GM23248 (cell line): ENCODE results near the gene CDH4. TPM values are rescaled to one million over a fixed set of nuclear protein-coding genes. Genes with fewer than 3 reads are reported as not detected.

ENCODE experiments used
- DNase-seq: peaks from one replicate; pipeline ENCODE4 v3.0.0-alpha.2; 2015
- H2AFZ ChIP-seq: fragments of 200-600 bp; sonication (generic); 2 replicates; pipeline ENCODE4 v1.6.1; 2016; ENCODE audit warnings: antibody characterized with exemption
- H3F3A ChIP-seq: fragments of 200-600 bp; sonication (generic); 2 replicates; pipeline ENCODE4 v1.6.1; 2016; ENCODE audit warnings: mild to moderate bottlenecking, antibody characterized with exemption, mixed run types; ENCODE audit not compliant: insufficient read depth
- H3K27ac ChIP-seq: fragments of 200-600 bp; sonication (generic); 2 replicates; pipeline ENCODE4 v1.5.1; 2016; ENCODE audit warnings: mild to moderate bottlenecking
- H3K27me3 ChIP-seq: fragments of 200-600 bp; sonication (generic); replicated peaks from 2 replicates; pipeline ENCODE4 v1.6.1; 2016; ENCODE audit warnings: mild to moderate bottlenecking; ENCODE audit not compliant: insufficient read depth
- H3K36me3 ChIP-seq: fragments of 200-600 bp; sonication (generic); 2 replicates; pipeline ENCODE4 v1.6.1; 2016; ENCODE audit warnings: low read depth, mild to moderate bottlenecking
- H3K4me1 ChIP-seq: fragments of 200-600 bp; sonication (generic); 2 replicates; pipeline ENCODE4 v1.6.1; 2016; ENCODE audit warnings: mild to moderate bottlenecking; ENCODE audit not compliant: insufficient read depth
- H3K4me2 ChIP-seq: fragments of 200-600 bp; sonication (generic); one replicate; pipeline ENCODE4 v1.6.1; 2016; ENCODE audit warnings: mild to moderate bottlenecking; ENCODE audit not compliant: unreplicated experiment
- H3K4me3 ChIP-seq: fragments of 200-600 bp; sonication (generic); 2 replicates; pipeline ENCODE4 v1.5.1; 2016; ENCODE audit warnings: mild to moderate bottlenecking
- H3K79me2 ChIP-seq: fragments of 200-600 bp; sonication (generic); 2 replicates; pipeline ENCODE4 v1.6.1; 2016; ENCODE audit warnings: mild to moderate bottlenecking; ENCODE audit not compliant: insufficient read depth
- H3K9ac ChIP-seq: fragments of 200-600 bp; sonication (generic); 2 replicates; pipeline ENCODE4 v1.6.1; 2016; ENCODE audit warnings: mild to moderate bottlenecking
- H3K9me2 ChIP-seq: fragments of 200-600 bp; sonication (generic); 2 replicates; pipeline ENCODE4 v1.6.1; 2016; ENCODE audit warnings: mixed run types, mild to moderate bottlenecking, moderate library complexity; ENCODE audit not compliant: insufficient read depth
- H3K9me3 ChIP-seq: fragments of 200-600 bp; sonication (generic); one replicate; pipeline ENCODE4 v1.6.1; 2017; ENCODE audit warnings: low read depth
- H4K20me1 ChIP-seq: fragments of 200-600 bp; sonication (generic); 2 replicates; pipeline ENCODE4 v1.6.0; 2016; ENCODE audit not compliant: insufficient read depth
- EZH2 ChIP-seq: fragments of 200-600 bp; sonication (generic); IDR thresholded peaks from 2 replicates; pipeline ENCODE4 v1.6.1; 2018; ENCODE audit warnings: antibody characterized with exemption, mild to moderate bottlenecking; ENCODE audit not compliant: insufficient read depth, poor library complexity, severe bottlenecking
- EZH2phosphoT487 ChIP-seq: fragments of 200-600 bp; sonication (generic); IDR thresholded peaks from 2 replicates; pipeline ENCODE4 v1.6.1; 2018; ENCODE audit warnings: antibody characterized with exemption, moderate library complexity, mild to moderate bottlenecking, low read depth; ENCODE audit not compliant: insufficient read depth
- WGBS, 2 experiments: methylation state at CpG; one replicate each; pipeline ENCODE4 v1.1.6; 2015 to 2017; ENCODE audit warnings: low lambda C conversion rate in 2 of 2, low coverage in 1 of 2; ENCODE audit errors: missing lambda C conversion rate in 2 of 2; 5-methylcytosine and 5-hydroxymethylcytosine counted together
- in situ Hi-C: fragments of 300-500 bp; cut with MboI; formaldehyde crosslinking; loops from 2 replicates; pipeline ENCODE4 v1.15.0; 2020
- polyA plus RNA-seq: library from polyadenylated mRNA; unstranded; fragments of >200 nt; fragmentation: Nextera tagmentation; extraction: Ambion mirVana; gene quantifications from 2 replicates; pipeline ENCODE4 v1.2.1, GENCODE V29; 2016
- total RNA-seq: library from RNA; depleted of rRNA; stranded (reverse); fragments of >200 nt; shearing (Covaris generic); gene quantifications from 2 replicates; pipeline ENCODE4 v1.2.3, GENCODE V29; 2014

The CDH4 gene
- total and polyA plus RNA-seq, 2 experiments from 2014 or later, result 1.1 to 3.9 TPM

GRCh38 chr20:61668065-61668650, 416.1 kb downstream of the CDH4 start:
- H3K27ac ChIP-seq, result no peak overlapping the region
- H3K27me3 ChIP-seq, result no peaks in the 10 kb centered on the region
- DNase-seq, result no peak
- H3K4me1 ChIP-seq, result no peaks in the 10 kb centered on the region
- H4K20me1 ChIP-seq, result no peaks in the 10 kb centered on the region
- H3K4me3 ChIP-seq, result no peak overlapping the region
- no peaks in the 10 kb centered on the region for H3F3A ChIP-seq
- 49 to 52% methylated on average over 9 of the region's 9 CpGs for WGBS, 2 experiments
- no peak overlapping the region for H2AFZ ChIP-seq
- no peak overlapping the region for H3K9ac ChIP-seq
- H3K9me2 ChIP-seq, result no peaks in the 10 kb centered on the region
- TF ChIP-seq EZH2 (no peak), EZH2phosphoT487 (no peak)
- no peaks in the 10 kb centered on the region for H3K36me3 ChIP-seq
- H3K79me2 ChIP-seq, result no peaks in the 10 kb centered on the region
- H3K9me3 ChIP-seq, result no peaks in the 10 kb centered on the region
- in situ Hi-C loops, result no loop called here
- H3K4me2 ChIP-seq, result no peak overlapping the region

DNA sequence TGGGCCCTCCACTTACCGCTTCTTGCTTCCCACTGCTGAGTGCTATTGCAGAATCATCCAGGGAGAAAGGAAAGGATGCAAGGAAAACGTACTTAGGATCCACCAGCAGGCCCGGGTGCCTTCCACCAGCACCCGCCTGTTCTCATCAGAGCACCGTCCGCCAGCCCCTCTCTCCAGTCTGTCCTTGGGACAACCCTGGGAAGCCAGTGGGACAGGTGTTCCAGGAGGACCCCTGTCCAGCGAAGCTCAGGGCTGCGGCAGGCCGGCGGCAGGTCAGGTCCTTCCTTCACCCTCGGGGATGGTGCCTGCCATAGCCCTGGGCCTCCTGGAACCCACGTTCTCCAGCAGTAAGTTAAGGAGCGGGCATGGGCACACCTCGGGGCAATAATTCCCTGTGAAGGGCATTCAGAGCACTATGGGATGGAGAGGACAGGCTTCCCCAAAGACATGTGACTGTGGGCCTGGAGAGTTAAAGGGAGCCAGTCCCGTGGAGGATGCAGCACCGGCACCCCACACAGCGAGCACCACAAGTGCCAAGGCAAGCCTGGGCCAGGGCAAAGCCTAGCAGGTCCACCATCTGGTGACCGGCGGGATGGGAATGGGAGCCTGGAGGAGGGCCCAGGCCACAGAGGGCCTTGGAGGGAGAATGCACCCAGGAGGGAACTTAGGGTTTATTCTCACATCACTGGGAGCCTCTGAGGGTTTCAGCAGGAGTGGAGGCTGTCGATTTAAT, 416.9 kb downstream of the CDH4 start:
- Histone ChIP-seq H3K9me3 (no peaks in the 10 kb centered on the region), H3K79me2 (no peaks in the 10 kb centered on the region), H3K9ac (no peak overlapping the region), H3K36me3 (no peaks in the 10 kb centered on the region), H4K20me1 (no peaks in the 10 kb centered on the region), H3K4me3 (no peak overlapping the region), H3K27me3 (no peaks in the 10 kb centered on the region), H2AFZ (no peak overlapping the region), H3F3A (no peaks in the 10 kb centered on the region), H3K27ac (no peak overlapping the region), H3K9me2 (no peaks in the 10 kb centered on the region), H3K4me1 (no peaks in the 10 kb centered on the region), H3K4me2 (no peak overlapping the region)
- in situ Hi-C loops, result no loop called here
- TF ChIP-seq EZH2 (no peak), EZH2phosphoT487 (no peak)
- no peak for DNase-seq
- 46 to 50% methylated on average over 20 of the region's 20 CpGs for WGBS, 2 experiments

GRCh38 chr20:61670274-61670673, 418.2 kb downstream of the CDH4 start:
- in situ Hi-C loops, result no loop called here
- Histone ChIP-seq H3K27ac (no peak overlapping the region), H3K4me1 (no peaks in the 10 kb centered on the region), H3K4me3 (no peak overlapping the region), H3K9me3 (no peaks in the 10 kb centered on the region), H3K4me2 (no peak overlapping the region), H3K36me3 (no peaks in the 10 kb centered on the region), H3F3A (no peaks in the 10 kb centered on the region), H3K79me2 (no peaks in the 10 kb centered on the region), H3K27me3 (no peaks in the 10 kb centered on the region), H4K20me1 (no peaks in the 10 kb centered on the region), H3K9ac (no peak overlapping the region), H3K9me2 (no peaks in the 10 kb centered on the region), H2AFZ (no peak overlapping the region)
- 10 to 13% methylated on average over 3 of the region's 3 CpGs for WGBS, 2 experiments
- TF ChIP-seq EZH2 (no peak), EZH2phosphoT487 (no peak)
- DNase-seq, result no peak

DNA sequence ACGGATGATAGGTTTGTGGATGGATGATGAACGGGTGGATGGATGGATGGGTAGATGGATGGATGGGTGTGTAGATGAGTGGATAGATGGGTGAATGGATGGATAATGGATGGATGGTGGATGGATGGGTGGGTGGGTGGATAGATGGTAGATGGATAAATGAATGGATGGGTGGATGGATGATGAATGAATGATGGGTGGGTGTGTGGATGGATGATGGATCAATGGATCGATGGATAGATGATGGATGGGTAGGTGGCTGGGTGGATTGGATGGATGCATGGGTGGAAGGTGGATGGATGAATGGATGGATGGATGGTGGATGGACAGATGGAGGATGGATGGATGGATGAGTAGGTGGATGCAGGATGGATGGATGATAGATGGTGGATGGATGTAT, 419.5 kb downstream of the CDH4 start:
- H3K9me3 ChIP-seq, result no peaks in the 10 kb centered on the region
- in situ Hi-C loops, result no loop called here
- H3K27me3 ChIP-seq, result no peaks in the 10 kb centered on the region
- H2AFZ ChIP-seq, result no peak overlapping the region
- no peaks in the 10 kb centered on the region for H3K79me2 ChIP-seq
- H3K9me2 ChIP-seq, result no peaks in the 10 kb centered on the region
- no peaks in the 10 kb centered on the region for H3K36me3 ChIP-seq
- H3K4me1 ChIP-seq, result no peaks in the 10 kb centered on the region
- no peak overlapping the region for H3K9ac ChIP-seq
- DNase-seq, result no peak
- WGBS, 2 experiments, result 42 to 57% methylated on average over 2 to 3 of the region's 3 CpGs
- H3F3A ChIP-seq, result no peaks in the 10 kb centered on the region
- no peaks in the 10 kb centered on the region for H4K20me1 ChIP-seq
- H3K27ac ChIP-seq, result no peak overlapping the region
- no peak overlapping the region for H3K4me3 ChIP-seq
- TF ChIP-seq EZH2 (no peak), EZH2phosphoT487 (no peak)
- no peak overlapping the region for H3K4me2 ChIP-seq
